MM.1S (cell line): Measurements from ENCODE around the gene VCL.

ENCODE experiments used
- DNase-seq: peaks from one replicate; pipeline ENCODE4 v3.0.0-alpha.2; 2015
- H2AFZ ChIP-seq: fragments of 300-600 bp; sonication (generic); 2 replicates; pipeline ENCODE4 v1.6.0; 2016; ENCODE audit warnings: antibody characterized with exemption, low read length
- H3F3A ChIP-seq: fragments of 300-600 bp; sonication (generic); 2 replicates; pipeline ENCODE4 v1.6.1; 2016; ENCODE audit warnings: mild to moderate bottlenecking, antibody characterized with exemption, low read length, moderate library complexity, mixed read lengths; ENCODE audit not compliant: insufficient read depth
- H3K27ac ChIP-seq: fragments of 300-600 bp; sonication (generic); 2 replicates; pipeline ENCODE4 v1.5.1; 2016; ENCODE audit warnings: mild to moderate bottlenecking, low read length
- H3K27me3 ChIP-seq: fragments of 300-600 bp; sonication (generic); replicated peaks from 2 replicates; pipeline ENCODE4 v1.6.0; 2016; ENCODE audit warnings: low read length; ENCODE audit not compliant: insufficient read depth
- H3K36me3 ChIP-seq: fragments of 300-600 bp; sonication (generic); replicated peaks from 2 replicates; pipeline ENCODE4 v1.6.1; 2016; ENCODE audit warnings: mild to moderate bottlenecking, low read length, mixed read lengths; ENCODE audit not compliant: insufficient read depth
- H3K4me1 ChIP-seq: fragments of 300-600 bp; sonication (generic); 2 replicates; pipeline ENCODE4 v1.6.1; 2016; ENCODE audit warnings: low read length, mixed read lengths
- H3K4me2 ChIP-seq: fragments of 300-600 bp; sonication (generic); 2 replicates; pipeline ENCODE4 v1.6.0; 2016; ENCODE audit warnings: low read depth, low read length
- H3K4me3 ChIP-seq: fragments of 300-600 bp; sonication (generic); 2 replicates; pipeline ENCODE4 v1.5.1; 2016; ENCODE audit warnings: low read length, mixed read lengths
- H3K79me2 ChIP-seq: fragments of 300-600 bp; sonication (generic); 2 replicates; pipeline ENCODE4 v1.6.1; 2016; ENCODE audit warnings: mixed run types, low read length, mixed read lengths
- H3K9ac ChIP-seq: fragments of 300-600 bp; sonication (generic); 2 replicates; pipeline ENCODE4 v1.6.1; 2016; ENCODE audit warnings: low read length, mixed read lengths
- H3K9me2 ChIP-seq: fragments of 300-600 bp; sonication (generic); replicated peaks from 2 replicates; pipeline ENCODE4 v1.6.1; 2016; ENCODE audit warnings: mild to moderate bottlenecking, low read length, mixed read lengths; ENCODE audit not compliant: insufficient read depth
- H3K9me3 ChIP-seq: fragments of 300-600 bp; sonication (generic); replicated peaks from 2 replicates; pipeline ENCODE4 v1.6.1; 2016; ENCODE audit warnings: mild to moderate bottlenecking, low read length, mixed read lengths; ENCODE audit not compliant: insufficient read depth
- H4K20me1 ChIP-seq: fragments of 300-600 bp; sonication (generic); 2 replicates; pipeline ENCODE4 v1.6.1; 2016; ENCODE audit warnings: mild to moderate bottlenecking, low read length, moderate library complexity, mixed read lengths; ENCODE audit not compliant: insufficient read depth
- CTCF ChIP-seq: fragments of 300-600 bp; sonication (generic); IDR thresholded peaks from 2 replicates; pipeline ENCODE4 v1.5.1; 2016; ENCODE audit warnings: antibody characterized with exemption, low read length, mixed read lengths
- EZH2 ChIP-seq: fragments of 300-600 bp; sonication (generic); optimal IDR thresholded peaks from 2 replicates; pipeline ENCODE3; 2017; ENCODE audit warnings: low read depth, mild to moderate bottlenecking, antibody characterized with exemption, low read length, mixed read lengths
- EZH2phosphoT487 ChIP-seq: fragments of 300-600 bp; sonication (generic); IDR thresholded peaks from 2 replicates; pipeline ENCODE4 v1.6.1; 2018; ENCODE audit warnings: antibody characterized with exemption, low read length

The VCL gene

DNA sequence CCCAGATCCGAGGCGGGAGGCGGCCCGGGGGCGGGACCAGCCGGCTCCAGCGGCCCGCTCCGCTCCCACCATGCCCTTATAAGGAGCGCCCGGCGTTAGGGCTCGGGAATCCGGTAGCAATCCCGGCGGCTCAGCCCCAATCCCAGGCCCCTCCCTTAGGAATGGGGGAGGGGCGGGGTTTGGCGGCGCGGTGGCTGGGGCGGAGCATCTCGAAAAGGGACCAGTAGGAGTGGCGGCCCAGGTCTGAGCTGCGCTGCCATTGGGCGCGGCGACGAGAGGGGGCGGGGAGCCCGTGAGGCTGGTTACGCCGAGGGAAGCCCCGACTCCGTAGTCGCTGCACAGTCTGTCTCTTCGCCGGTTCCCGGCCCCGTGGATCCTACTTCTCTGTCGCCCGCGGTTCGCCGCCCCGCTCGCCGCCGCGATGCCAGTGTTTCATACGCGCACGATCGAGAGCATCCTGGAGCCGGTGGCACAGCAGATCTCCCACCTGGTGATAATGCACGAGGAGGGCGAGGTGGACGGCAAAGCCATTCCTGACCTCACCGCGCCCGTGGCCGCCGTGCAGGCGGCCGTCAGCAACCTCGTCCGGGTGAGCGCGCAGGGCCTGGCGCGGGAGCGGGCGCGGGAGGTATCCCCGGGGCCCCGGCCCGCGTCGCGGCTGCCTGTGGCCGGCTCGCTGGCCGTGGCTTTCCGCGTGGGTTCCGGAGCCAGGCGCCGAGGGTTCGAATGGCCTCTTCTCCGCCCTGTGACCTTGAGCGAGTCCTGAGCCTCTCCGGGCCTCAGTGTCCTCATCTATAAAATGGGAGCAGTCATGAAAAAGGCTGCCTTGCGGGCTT, at the start of gene VCL:
Gene VCL (plus strand): TSS at position 330 of the 836 bp plus-strand sequence. CDS start 92 bp downstream, at position 422.
- peak within 1 kb of the TSS; percentile 73 for H3K4me3 ChIP-seq
- no peak within 1 kb of the TSS; the same call in 1 of the 2 replicates for H3K27ac ChIP-seq
- H3K9ac ChIP-seq = peak within 1 kb of the TSS; percentile 55; the same call in 1 of the 2 replicates
- no peaks in the 10 kb centered on the region for H3K36me3 ChIP-seq
- H4K20me1 ChIP-seq = no peaks in the 10 kb centered on the region
- peaks cover 11% of the 10 kb centered on the region for H3K27me3 ChIP-seq
- no peaks in the 10 kb centered on the region for H3K79me2 ChIP-seq
- 0 out of 2 replicates have a peak, but pooled peaks cover 3% of the 10 kb centered on the region for H3F3A ChIP-seq
- no peaks in the 10 kb centered on the region for H3K9me2 ChIP-seq
- H2AFZ ChIP-seq = peak within 1 kb of the TSS; percentile 88
- TF ChIP-seq CTCF (no peak), EZH2phosphoT487 (no peak), EZH2 (no peak)
- H3K9me3 ChIP-seq = no peaks in the 10 kb centered on the region
- DNase-seq = peak; percentile 96
- peaks cover 8% of the 10 kb centered on the region; the same call in 1 of the 2 replicates for H3K4me1 ChIP-seq
- H3K4me2 ChIP-seq = peak within 1 kb of the TSS; percentile 76

DNA sequence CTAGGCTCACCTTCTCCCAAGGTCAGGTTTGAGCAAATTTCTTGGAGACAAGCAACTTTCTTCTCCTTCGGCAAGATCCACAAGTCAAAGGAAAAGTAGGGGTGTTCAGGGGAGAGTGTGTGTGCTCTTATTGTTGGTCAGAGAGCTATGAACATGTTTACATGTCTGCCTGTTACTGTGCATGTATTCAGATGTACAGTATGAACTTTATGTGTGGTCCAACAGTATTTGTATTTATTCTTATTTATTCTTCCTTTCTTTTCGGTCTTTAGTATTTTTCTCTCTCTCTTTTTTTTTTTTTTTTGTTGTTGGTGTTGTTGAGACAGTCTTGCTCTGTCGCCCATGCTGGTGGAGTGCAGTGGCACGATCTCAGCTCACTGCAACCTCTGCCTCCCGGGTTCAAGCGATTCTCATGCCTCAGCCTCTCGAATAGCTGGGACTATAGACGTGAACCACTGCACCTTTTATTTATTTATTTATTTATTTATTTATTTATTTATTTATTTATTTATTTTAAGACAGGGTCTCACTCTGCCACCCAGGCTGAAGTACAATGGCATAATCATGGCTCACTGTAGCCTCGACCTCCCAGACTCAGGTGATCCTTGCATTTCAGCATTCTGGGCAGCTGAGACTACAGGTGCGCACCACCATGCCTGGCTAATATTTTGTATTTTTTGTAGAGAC, 48.8 kb upstream of the VCL start:
- H3K9me3 ChIP-seq = no peaks in the 10 kb centered on the region
- no peaks in the 10 kb centered on the region for H3K4me1 ChIP-seq
- no peak overlapping the region for H3K4me2 ChIP-seq
- H3K9ac ChIP-seq = no peak overlapping the region
- no peak overlapping the region for H2AFZ ChIP-seq
- no peak overlapping the region for H3K27ac ChIP-seq
- H3K4me3 ChIP-seq = no peak overlapping the region
- H3K27me3 ChIP-seq = no peaks in the 10 kb centered on the region
- no peak for DNase-seq
- H3F3A ChIP-seq = no peaks in the 10 kb centered on the region
- H4K20me1 ChIP-seq = no peaks in the 10 kb centered on the region
- no peaks in the 10 kb centered on the region for H3K79me2 ChIP-seq
- no peak for TF ChIP-seq EZH2
- H3K9me2 ChIP-seq = no peaks in the 10 kb centered on the region
- H3K36me3 ChIP-seq = no peaks in the 10 kb centered on the region

DNA sequence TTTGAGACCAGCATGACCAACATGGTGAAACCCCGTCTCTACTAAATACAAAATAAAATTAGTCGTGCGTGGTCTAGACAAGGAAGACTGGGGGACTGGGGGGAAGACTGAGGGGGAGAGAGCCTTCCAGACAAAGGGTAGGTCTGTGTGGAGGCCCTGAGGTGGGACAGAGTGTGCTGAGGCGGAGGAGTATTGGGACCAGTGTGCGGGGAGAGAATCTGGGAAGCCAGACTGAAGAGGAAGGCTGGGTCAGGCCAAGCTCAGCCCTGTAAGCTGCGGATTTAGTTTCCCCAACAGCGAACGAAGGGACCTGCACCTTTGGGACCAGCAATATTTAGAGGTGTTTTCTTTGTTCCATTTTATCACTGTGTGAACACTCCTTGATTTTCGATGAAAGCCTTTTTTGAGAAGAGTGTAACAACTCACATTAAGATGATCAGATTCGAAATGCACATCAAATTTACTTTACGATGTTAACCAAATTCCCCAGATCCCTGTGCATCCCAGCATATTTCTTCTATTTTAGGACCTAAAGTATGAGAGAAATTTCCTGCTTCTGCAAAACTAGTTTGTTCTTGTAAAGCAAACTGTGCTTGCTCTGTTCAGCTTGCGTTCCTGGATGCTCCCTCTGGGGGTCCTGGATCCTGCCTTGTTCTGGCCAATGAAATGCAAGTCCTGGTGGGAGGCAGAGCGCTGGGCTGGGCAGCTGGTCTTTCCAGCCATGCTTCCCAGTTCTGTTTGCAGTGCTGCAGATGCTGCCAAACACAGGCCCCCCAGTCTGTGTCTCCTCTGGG, 47.6 kb upstream of the VCL start:
- DNase-seq = no peak

More for the DNA sequence above, 47.6 kb upstream of the VCL start:
- TF ChIP-seq EZH2phosphoT487 = no peak
- no peak for TF ChIP-seq CTCF
- TF ChIP-seq EZH2 = no peak
- Histone ChIP-seq H3F3A (no peaks in the 10 kb centered on the region), H4K20me1 (no peaks in the 10 kb centered on the region), H3K79me2 (no peaks in the 10 kb centered on the region), H3K9ac (no peak overlapping the region), H3K27me3 (no peaks in the 10 kb centered on the region), H3K36me3 (no peaks in the 10 kb centered on the region), H2AFZ (no peak overlapping the region), H3K4me3 (no peak overlapping the region), H3K9me3 (no peaks in the 10 kb centered on the region), H3K4me1 (no peaks in the 10 kb centered on the region), H3K9me2 (no peaks in the 10 kb centered on the region), H3K27ac (no peak overlapping the region), H3K4me2 (no peak overlapping the region)
